HUES48 (cell line): ENCODE data around the gene EPHA4.

Experiments used
- H3K27ac ChIP-seq: one replicate; pipeline ENCODE4 v1.7.0; 2013; ENCODE audit warnings: low read depth, low read length, inconsistent platforms
- H3K27me3 ChIP-seq: 2 replicates; pipeline ENCODE4 v1.6.1; 2013; ENCODE audit warnings: mild to moderate bottlenecking, low read length; ENCODE audit not compliant: control insufficient read depth, insufficient read depth
- H3K36me3 ChIP-seq: 2 replicates; pipeline ENCODE4 v1.6.1; 2013; ENCODE audit warnings: low read length; ENCODE audit not compliant: control insufficient read depth, insufficient read depth
- H3K4me1 ChIP-seq: 2 replicates; pipeline ENCODE4 v1.6.1; 2013; ENCODE audit warnings: mild to moderate bottlenecking, low read length; ENCODE audit not compliant: control insufficient read depth, insufficient read depth
- H3K4me3 ChIP-seq: 2 replicates; pipeline ENCODE4 v1.5.1; 2013; ENCODE audit warnings: mild to moderate bottlenecking, low read depth, low read length
- H3K9ac ChIP-seq: 2 replicates; pipeline ENCODE4 v1.6.1; 2013; ENCODE audit warnings: mild to moderate bottlenecking, low read depth, low read length, moderate library complexity
- H3K9me3 ChIP-seq: 2 replicates; pipeline ENCODE4 v1.6.1; 2013; ENCODE audit warnings: low read length; ENCODE audit not compliant: control insufficient read depth, insufficient read depth

Gene EPHA4

DNA sequence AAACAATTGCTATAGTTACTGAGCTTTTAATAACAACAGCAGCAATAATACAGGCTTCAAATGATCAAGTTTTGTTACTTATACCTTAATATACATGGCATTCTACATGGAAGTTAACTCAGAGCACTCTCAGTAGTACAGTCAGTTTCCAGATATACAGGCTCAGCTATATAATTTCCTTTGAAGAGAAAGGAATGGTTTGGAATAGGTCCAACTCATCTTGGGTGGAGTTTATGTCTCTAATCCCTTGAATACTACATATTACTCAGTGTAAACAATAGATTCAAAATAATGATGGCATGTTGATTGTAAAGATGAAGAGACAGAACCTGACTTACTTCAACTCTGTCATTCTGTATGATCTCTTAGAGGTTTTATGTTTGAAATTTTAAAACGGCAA is 174.9 kb downstream of the EPHA4 start:
- H3K36me3 ChIP-seq = no peaks in the 10 kb centered on the region
- H3K9ac ChIP-seq = no peak overlapping the region
- no peak overlapping the region for H3K4me3 ChIP-seq
- no peaks in the 10 kb centered on the region for H3K27me3 ChIP-seq
- no peaks in the 10 kb centered on the region for H3K9me3 ChIP-seq
- H3K4me1 ChIP-seq = no peaks in the 10 kb centered on the region
- H3K27ac ChIP-seq = no peak overlapping the region

DNA sequence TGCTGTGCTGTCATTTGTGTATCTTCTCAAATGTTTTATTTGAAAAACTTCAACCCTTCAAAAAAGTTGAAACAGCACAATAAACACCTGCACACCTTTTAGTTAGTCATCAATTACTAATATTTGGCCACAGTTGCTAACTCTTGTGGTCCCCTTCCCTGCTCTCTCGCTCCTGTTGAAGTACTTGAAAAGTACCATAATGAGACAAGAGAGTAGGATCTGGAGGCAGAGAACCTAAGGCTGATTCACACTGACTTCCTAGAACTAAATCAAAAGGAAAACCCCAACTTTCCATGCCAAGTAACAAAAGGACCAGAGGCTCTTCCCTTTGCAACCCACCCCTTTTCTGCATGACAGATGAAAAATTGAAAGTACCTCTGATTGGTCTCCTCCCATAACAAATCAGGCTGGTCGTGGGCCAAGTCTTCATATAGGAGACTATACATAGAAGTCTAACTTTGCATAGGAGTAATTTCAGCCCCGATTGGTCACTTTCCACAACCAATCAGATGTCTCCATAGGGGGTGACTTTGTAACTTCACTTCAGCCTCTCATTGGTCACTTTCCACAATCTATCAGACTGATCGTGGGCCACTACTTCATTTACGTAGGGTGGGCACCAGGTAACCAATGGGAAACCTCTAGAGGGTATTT is 179.7 kb downstream of the EPHA4 start:
- Histone ChIP-seq H3K36me3 (no peaks in the 10 kb centered on the region), H3K27ac (no peak overlapping the region), H3K27me3 (no peaks in the 10 kb centered on the region), H3K9ac (no peak overlapping the region), H3K9me3 (no peaks in the 10 kb centered on the region), H3K4me1 (no peaks in the 10 kb centered on the region), H3K4me3 (no peak overlapping the region)

DNA sequence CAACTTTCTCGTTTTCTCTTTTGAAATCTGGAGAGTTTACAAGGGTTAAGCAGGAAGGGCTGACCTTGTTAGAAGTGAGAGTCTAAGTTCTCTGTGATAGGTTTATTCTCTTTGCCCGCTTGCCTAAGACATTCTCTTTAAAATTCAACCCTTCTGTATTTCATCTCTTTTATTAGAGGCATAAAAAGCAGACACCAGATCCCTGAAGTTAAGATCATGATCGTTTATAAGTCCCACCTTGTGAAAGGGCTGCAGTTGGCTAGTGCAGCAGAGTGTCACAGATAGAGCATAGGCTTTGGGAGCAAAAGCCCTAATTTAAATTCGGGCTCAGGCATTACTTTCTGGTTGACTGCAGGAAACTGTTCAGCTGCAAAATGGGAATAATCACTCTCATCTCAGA is 181.2 kb downstream of the EPHA4 start:
- Histone ChIP-seq H3K4me3 (no peak overlapping the region), H3K27ac (no peak overlapping the region), H3K4me1 (no peaks in the 10 kb centered on the region), H3K27me3 (no peaks in the 10 kb centered on the region), H3K36me3 (no peaks in the 10 kb centered on the region), H3K9me3 (no peaks in the 10 kb centered on the region), H3K9ac (no peak overlapping the region)

DNA sequence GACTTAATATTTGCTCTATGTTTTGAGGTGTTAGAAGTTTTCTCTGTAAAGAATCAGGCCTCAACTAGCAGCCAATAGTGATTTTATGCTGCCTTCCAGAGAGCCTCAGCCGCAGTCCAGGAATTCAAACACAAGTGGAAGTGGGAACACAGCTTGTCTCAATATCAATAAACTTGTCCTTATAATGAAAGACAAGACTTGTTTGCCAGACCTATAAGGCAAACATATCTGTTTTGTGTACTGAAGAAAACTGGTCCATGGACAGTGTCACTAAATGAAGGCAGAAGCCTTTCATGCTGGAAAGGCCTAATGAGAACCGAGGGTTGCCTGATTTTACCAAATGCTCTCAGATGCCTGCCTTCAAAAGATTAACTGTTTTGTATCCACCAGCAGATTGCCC is 182.2 kb downstream of the EPHA4 start:
- H3K4me3 ChIP-seq = no peak overlapping the region
- no peak overlapping the region for H3K9ac ChIP-seq
- no peaks in the 10 kb centered on the region for H3K27me3 ChIP-seq
- no peak overlapping the region for H3K27ac ChIP-seq
- H3K36me3 ChIP-seq = no peaks in the 10 kb centered on the region
- H3K9me3 ChIP-seq = no peaks in the 10 kb centered on the region
- H3K4me1 ChIP-seq = no peaks in the 10 kb centered on the region

DNA sequence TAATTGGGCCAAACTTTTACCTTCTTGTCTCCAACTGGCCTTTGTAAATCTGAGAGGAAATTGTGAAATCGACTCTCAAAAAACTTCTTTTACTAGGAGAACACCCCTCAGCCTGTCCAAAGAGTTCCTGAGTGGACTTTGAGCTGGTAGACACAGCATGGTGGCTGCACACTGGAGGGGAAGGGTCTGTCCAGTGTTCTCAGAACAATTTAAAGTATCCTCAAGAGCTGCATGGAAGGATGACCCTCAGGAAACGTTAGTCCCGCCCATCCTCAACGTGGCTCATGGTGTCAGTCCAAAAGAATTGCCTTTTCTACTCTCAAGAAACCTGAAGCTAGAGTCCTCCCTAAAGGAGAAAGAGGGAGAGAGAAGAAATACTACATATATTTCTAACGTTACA is 182.7 kb downstream of the EPHA4 start:
- H3K9ac ChIP-seq = no peak overlapping the region
- no peak overlapping the region for H3K27ac ChIP-seq
- H3K36me3 ChIP-seq = no peaks in the 10 kb centered on the region
- no peaks in the 10 kb centered on the region for H3K27me3 ChIP-seq
- no peaks in the 10 kb centered on the region for H3K4me1 ChIP-seq
- H3K4me3 ChIP-seq = no peak overlapping the region
- H3K9me3 ChIP-seq = no peaks in the 10 kb centered on the region

DNA sequence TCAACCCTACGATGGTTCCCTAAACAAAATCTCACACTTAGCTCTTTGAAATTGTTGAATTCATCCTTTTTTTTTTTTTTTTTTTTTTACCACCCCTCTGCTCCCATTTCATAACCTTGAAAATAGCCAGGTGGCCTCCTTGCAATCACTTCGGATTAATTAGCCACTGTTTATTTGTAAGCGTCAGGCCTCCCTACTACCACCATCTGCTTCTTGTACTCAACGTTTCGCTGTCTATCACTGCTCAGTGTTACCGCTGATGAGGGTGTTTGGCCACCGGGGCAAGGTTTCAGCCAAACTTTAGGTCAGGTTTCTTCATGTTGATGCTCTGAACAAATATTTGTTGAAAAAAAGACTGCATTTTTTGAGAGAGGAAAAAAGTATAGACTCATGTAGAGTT is 183.2 kb downstream of the EPHA4 start:
- no peak overlapping the region for H3K27ac ChIP-seq

DNA sequence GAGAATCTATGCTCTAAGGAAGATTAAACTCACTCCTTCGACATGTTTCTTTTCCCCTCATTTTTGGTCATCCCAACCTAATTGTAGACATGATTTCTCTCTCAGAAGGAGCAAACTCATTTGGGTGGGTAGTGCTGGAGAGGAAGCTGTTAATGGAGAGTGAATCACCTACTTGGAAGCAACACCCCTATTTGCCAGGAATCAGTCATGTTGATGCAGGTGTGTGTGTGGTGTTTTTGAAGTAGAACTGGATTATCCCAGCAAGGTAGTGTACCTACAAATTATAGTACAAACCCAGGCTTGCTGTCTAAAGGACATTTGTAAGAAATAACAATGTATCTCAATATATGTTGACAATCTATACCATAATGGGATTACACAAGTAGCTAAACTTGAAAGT is 186.4 kb downstream of the EPHA4 start:
- Histone ChIP-seq H3K27me3 (no peaks in the 10 kb centered on the region), H3K4me1 (no peaks in the 10 kb centered on the region), H3K27ac (no peak overlapping the region), H3K9ac (no peak overlapping the region), H3K36me3 (no peaks in the 10 kb centered on the region), H3K9me3 (no peaks in the 10 kb centered on the region), H3K4me3 (no peak overlapping the region)

More for the DNA sequence above, 183.2 kb downstream of the EPHA4 start:
- H3K9ac ChIP-seq = no peak overlapping the region
- no peaks in the 10 kb centered on the region for H3K4me1 ChIP-seq
- H3K36me3 ChIP-seq = no peaks in the 10 kb centered on the region
- H3K9me3 ChIP-seq = no peaks in the 10 kb centered on the region
- H3K27me3 ChIP-seq = no peaks in the 10 kb centered on the region
- no peak overlapping the region for H3K4me3 ChIP-seq

DNA sequence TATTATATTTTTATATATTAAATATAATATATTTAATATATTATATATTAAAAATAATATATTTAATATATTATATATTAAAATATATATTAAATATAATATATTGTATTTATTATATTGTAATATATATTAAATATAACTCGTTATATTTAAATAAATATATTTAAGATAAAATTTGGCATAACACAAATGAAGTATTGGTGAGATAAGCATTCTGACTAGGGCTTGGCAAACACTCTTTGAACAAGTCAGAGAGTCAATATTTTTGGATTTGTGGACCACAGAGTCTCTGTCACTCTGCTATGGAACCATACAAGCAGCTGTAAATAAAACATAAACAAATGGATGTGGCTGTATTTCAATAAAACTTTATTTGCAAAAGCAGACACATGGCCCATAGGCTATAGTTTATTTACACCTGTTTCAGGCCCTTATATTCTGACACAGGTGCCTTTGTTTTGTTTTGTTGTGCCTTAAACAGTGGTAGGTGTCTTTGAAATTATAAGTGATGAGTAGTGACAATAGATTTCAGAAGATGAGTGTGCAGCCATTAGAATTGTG is 190.1 kb downstream of the EPHA4 start:
- Histone ChIP-seq H3K27ac (no peak overlapping the region), H3K4me1 (0 out of 2 replicates have a peak, but pooled peaks cover 3% of the 10 kb centered on the region), H3K27me3 (no peaks in the 10 kb centered on the region), H3K4me3 (no peak overlapping the region), H3K36me3 (no peaks in the 10 kb centered on the region), H3K9me3 (no peaks in the 10 kb centered on the region), H3K9ac (no peak overlapping the region)

DNA sequence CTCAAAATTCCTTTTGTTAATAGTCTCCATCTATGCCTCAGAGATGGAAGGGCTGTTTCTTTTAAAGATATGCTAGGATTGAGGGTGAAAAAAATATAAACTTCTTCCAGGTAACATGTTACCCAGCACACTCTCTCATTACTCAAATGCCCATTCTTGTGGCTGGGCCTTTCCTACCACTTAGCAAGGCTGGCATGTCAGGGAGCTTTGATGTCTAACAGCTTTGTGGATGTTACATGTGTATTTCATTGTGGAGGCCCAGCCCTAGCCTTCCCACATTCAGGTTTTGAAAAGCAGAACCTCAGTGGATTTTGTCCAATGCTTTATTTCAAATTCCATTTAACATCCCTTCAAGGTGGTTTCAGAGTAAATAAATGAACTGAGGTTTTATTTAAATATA is 191.4 kb downstream of the EPHA4 start:
- no peak overlapping the region for H3K9ac ChIP-seq
- H3K36me3 ChIP-seq = no peaks in the 10 kb centered on the region
- 0 out of 2 replicates have a peak, but pooled peaks cover 3% of the 10 kb centered on the region for H3K4me1 ChIP-seq
- no peaks in the 10 kb centered on the region for H3K27me3 ChIP-seq
- no peak overlapping the region for H3K4me3 ChIP-seq
- H3K27ac ChIP-seq = no peak overlapping the region
- H3K9me3 ChIP-seq = no peaks in the 10 kb centered on the region

DNA sequence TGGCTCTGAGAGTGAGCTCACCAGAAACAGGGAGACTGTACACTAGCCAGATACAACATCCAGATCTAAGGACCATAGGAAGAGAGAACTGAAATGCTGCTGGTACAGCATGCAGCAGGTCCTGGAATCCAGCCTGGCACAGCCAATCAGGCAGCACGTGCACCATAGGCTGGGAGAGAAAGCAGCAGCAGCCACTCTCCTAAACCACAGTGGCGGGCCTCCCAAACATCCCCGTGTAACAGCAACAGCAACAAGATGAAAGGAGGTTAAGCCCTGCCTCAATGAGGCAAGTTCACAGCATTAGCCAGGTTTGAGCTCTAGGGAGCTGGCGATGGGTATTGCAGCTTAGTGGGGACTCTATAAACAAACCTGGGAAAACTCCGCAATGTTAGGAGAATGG is 192.0 kb downstream of the EPHA4 start:
- H3K9ac ChIP-seq = no peak overlapping the region
- no peaks in the 10 kb centered on the region for H3K36me3 ChIP-seq
- 0 out of 2 replicates have a peak, but pooled peaks cover 3% of the 10 kb centered on the region for H3K4me1 ChIP-seq
- no peaks in the 10 kb centered on the region for H3K27me3 ChIP-seq
- no peak overlapping the region for H3K27ac ChIP-seq
- H3K9me3 ChIP-seq = no peaks in the 10 kb centered on the region
- H3K4me3 ChIP-seq = no peak overlapping the region

DNA sequence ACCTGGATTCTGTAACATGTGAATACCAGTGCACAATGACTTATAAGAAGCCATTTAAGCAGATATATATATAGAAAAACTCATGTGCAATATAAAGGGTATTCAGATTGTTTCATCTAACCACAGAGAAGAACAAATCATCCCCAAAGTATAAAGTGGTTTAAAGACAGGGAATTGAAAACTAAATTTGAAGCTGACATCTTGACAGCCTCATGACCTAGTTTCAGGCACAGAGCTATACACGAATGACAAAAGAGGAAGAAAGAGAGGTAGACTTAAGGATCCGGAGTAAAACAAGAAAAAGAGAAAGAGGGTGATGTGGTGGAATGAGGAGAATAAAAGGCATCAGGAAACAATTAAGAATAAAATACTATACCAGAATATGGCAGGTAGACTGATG is 194.5 kb downstream of the EPHA4 start:
- no peaks in the 10 kb centered on the region for H3K36me3 ChIP-seq
- no peak overlapping the region for H3K9ac ChIP-seq
- H3K4me1 ChIP-seq = peaks cover 8% of the 10 kb centered on the region
- no peaks in the 10 kb centered on the region for H3K27me3 ChIP-seq
- no peak overlapping the region for H3K4me3 ChIP-seq
- H3K27ac ChIP-seq = no peak overlapping the region
- no peaks in the 10 kb centered on the region for H3K9me3 ChIP-seq
